Colonic mucosa (tissue), 4 donors: ENCODE measurements around the gene TAF13. TPM values are rescaled to one million over a fixed set of nuclear protein-coding genes. Genes with fewer than 3 reads are reported as not detected.
"Not testable (repeated sequence)": the region's sequence is repeated elsewhere in the genome, so short reads cannot be mapped to it uniquely, and the experiment has no call there.

Source experiments
- DNase-seq: peaks from one replicate; pipeline ENCODE4 v3.0.0-alpha.2; 2020
- H3K27ac ChIP-seq: fragments of 200-600 bp; one replicate; pipeline ENCODE4 v1.8.0; 2021
- H3K27me3 ChIP-seq: fragments of 200-600 bp; one replicate; pipeline ENCODE4 v1.8.0; 2021
- H3K36me3 ChIP-seq: fragments of 200-600 bp; one replicate; pipeline ENCODE4 v1.8.0; 2021
- H3K4me1 ChIP-seq: fragments of 200-600 bp; one replicate; pipeline ENCODE4 v1.8.0; 2021; ENCODE audit warnings: mild to moderate bottlenecking
- H3K4me3 ChIP-seq: fragments of 200-600 bp; one replicate; pipeline ENCODE4 v1.8.0; 2021
- H3K9ac ChIP-seq, 2 donors: one replicate each; pipeline ENCODE4 v1.7.0; 2013; ENCODE audit warnings: control low read depth in 2 of 2, low read depth in 2 of 2, low read length in 2 of 2
- H3K9me3 ChIP-seq: fragments of 200-600 bp; one replicate; pipeline ENCODE4 v1.8.0; 2021
- intact Hi-C: fragments of 100-400 bp; cut with DNase I; formaldehyde crosslinking; loops from one replicate; pipeline ENCODE4 v1.14.1; 2022
- total RNA-seq, 2 donors: library from RNA; stranded (reverse); fragmentation: NEBNext Ultra II Directional in 1 of 2; extraction: Animal tissue kit (Norgen Biotek cat#: 25700) in 1 of 2; gene quantifications; one replicate each; pipeline ENCODE4 v1.2.1, GENCODE V29; 2021
- TF ChIP-seq, protein P1 (sequence below): fragments of 200-600 bp; IDR thresholded peaks from one replicate; pipeline ENCODE4 v1.8.0; 2022; ENCODE audit warnings: antibody characterized with exemption, mild to moderate bottlenecking
- donor health status: healthy.
- donor health status: DM: no; HTN: no; CAD: no.
- donor health status: DM: no; HTN: no; CAD: no.

The TAF13 gene
- total RNA-seq, 2 donors from 2014 or later: 49.4 to 50.9 TPM

DNA sequence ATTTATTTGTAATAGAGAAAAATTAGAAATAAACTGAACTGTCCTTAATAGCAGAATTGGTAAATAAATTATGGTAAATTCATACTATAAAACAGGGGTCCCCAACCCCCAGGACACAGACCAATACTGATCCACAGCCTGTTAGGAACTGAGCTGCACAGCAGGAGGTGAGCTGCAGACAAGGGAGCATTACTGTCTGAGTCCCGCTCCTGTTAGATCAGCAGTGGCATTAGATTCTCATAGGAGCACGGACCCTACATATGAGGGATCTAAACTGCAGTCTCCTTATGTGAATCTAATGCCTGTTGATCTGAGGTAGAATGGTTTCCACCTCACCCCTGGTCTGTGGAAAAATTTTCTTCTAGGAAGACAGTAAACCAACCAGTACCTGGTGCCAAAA, 41.4 kb downstream of the TAF13 start:
- Histone ChIP-seq H3K36me3 (no peaks in the 10 kb centered on the region), H3K9ac (no peak overlapping the region), H3K27ac (no peak overlapping the region), H3K27me3 (no peaks in the 10 kb centered on the region), H3K4me3 (no peak overlapping the region), H3K4me1 (no peaks in the 10 kb centered on the region), H3K9me3 (no peaks in the 10 kb centered on the region)
- intact Hi-C loops: no loop called here
- TF ChIP-seq, protein P1, sequence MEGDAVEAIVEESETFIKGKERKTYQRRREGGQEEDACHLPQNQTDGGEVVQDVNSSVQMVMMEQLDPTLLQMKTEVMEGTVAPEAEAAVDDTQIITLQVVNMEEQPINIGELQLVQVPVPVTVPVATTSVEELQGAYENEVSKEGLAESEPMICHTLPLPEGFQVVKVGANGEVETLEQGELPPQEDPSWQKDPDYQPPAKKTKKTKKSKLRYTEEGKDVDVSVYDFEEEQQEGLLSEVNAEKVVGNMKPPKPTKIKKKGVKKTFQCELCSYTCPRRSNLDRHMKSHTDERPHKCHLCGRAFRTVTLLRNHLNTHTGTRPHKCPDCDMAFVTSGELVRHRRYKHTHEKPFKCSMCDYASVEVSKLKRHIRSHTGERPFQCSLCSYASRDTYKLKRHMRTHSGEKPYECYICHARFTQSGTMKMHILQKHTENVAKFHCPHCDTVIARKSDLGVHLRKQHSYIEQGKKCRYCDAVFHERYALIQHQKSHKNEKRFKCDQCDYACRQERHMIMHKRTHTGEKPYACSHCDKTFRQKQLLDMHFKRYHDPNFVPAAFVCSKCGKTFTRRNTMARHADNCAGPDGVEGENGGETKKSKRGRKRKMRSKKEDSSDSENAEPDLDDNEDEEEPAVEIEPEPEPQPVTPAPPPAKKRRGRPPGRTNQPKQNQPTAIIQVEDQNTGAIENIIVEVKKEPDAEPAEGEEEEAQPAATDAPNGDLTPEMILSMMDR: no peak
- DNase-seq: no peak

DNA sequence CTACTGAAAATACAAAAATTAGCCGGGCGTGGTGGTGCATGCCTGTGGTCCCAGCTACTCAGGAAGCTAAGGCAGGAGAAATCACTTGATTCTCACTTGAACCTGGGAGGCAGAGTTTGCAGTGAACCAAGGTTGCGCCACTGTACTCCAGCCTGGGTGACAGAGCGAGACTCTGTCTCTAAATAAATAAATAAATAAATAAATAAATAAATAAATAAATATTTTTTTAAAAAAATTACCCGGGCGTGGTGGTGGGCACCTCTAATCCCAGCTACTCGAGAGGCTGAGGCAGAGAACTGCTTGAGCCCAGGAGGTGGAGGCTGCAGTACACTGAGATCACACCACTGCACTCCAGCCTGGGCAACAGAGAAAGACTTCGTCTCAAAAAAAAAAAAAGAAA, 46.3 kb downstream of the TAF13 start:
- H3K27me3 ChIP-seq, H3K27ac ChIP-seq, H3K36me3 ChIP-seq, H3K4me1 ChIP-seq, H3K4me3 ChIP-seq, H3K9ac ChIP-seq, intact Hi-C loops, DNase-seq, H3K9me3 ChIP-seq: not testable (repeated sequence)

DNA sequence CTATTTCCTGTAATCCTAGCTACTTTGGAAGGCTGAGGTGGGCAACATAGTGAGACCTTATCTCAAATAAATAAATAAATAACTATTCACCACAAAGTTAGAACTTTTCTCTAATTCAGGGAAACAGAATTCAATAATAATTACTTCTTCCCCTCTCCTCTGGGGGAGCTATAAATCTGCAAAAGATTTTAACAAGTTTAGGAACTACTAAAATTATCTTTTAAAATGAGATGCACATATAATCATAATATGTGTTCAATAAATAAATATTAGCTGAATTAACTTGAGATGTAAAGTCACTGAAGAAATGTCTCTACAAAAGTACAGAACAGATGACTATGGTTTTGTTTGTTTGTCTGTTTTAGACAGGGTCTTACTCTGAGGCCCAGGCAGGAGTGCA, 48.0 kb downstream of the TAF13 start:
- Histone ChIP-seq H3K27ac (no peak overlapping the region), H3K4me3 (no peak overlapping the region), H3K9me3 (no peaks in the 10 kb centered on the region), H3K36me3 (no peaks in the 10 kb centered on the region), H3K9ac (no peak overlapping the region), H3K27me3 (no peaks in the 10 kb centered on the region), H3K4me1 (no peaks in the 10 kb centered on the region)
- no peak for DNase-seq
- TF ChIP-seq, protein P1: no peak
- intact Hi-C loops: no loop called here

DNA sequence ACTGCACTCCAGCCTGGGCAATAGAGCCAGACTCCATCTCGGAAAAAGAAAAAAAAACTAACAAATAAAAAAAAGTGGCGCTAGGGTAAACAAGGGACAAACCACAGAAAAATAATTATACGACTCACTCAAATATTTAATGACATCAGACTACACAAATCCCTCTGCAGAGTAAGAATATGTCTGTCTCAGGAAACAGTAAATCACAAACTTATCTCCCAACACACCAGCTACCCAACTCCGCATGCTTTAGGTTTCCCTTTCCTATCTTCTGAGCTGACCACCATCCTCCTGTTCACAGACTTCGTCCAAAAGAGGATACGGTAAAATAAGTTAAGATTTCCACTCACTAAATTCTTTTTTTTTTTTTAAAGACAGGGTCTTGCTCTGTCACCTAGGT, 50.1 kb downstream of the TAF13 start:
- no peaks in the 10 kb centered on the region for H3K27me3 ChIP-seq
- no peak overlapping the region for H3K27ac ChIP-seq
- H3K9me3 ChIP-seq: no peaks in the 10 kb centered on the region
- H3K9ac ChIP-seq: no peak overlapping the region
- intact Hi-C loops: no loop called here
- H3K4me1 ChIP-seq: no peaks in the 10 kb centered on the region
- H3K36me3 ChIP-seq: no peaks in the 10 kb centered on the region
- no peak for DNase-seq
- no peak overlapping the region for H3K4me3 ChIP-seq
- TF ChIP-seq, protein P1: no peak

DNA sequence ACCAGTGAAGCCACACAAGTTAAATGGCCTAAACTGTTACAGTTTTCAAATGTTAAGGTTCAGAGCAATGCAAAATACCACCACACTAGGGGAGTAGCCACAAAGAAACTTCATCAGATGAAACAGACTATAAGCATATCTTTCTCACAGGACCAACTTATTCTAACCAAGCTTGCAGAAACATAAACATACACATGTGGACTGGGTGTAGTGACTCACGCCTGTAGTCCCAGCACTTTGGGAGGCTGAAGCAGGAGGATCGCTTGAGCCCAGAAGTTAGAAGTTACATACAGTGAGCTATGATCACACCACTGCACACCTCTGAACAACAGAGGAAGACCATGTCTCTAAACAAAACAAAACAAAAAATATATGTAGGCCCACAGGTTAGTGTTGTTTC, 51.2 kb downstream of the TAF13 start:
- intact Hi-C loops: no loop called here
- Histone ChIP-seq H3K27me3 (no peaks in the 10 kb centered on the region), H3K4me3 (no peak overlapping the region), H3K27ac (no peak overlapping the region), H3K36me3 (no peaks in the 10 kb centered on the region), H3K9ac (no peak overlapping the region), H3K4me1 (no peaks in the 10 kb centered on the region), H3K9me3 (no peaks in the 10 kb centered on the region)
- TF ChIP-seq, protein P1: no peak
- DNase-seq: no peak

DNA sequence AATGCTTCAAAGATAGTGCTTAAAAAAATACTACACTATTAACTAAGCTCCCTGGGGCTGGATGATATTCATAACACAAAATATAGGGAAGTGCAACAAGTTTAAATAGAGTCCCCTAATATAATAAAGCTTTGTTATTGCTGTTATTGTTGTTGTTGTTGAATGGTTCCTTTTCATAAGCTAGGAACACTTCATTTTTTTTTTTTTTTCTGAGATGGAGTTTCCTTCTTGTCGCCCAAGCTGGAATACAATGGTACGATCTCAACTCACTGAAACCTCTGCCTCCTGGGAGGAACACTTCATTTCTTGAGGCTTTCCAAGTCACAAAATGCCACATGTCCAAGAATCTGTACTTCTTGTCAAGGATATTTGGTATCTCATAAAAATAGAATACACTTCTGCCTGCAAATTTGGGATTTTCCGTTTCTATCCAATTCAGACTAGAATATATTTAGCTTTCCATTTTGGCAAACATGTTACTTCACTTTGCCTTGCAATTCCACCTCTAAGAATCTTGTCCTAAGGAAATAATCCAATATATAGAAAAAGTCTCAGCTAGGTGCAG, 55.0 kb downstream of the TAF13 start:
- Histone ChIP-seq H3K27me3 (no peaks in the 10 kb centered on the region), H3K4me3 (no peak overlapping the region), H3K9me3 (no peaks in the 10 kb centered on the region), H3K4me1 (no peaks in the 10 kb centered on the region), H3K9ac (no peak overlapping the region), H3K27ac (no peak overlapping the region), H3K36me3 (no peaks in the 10 kb centered on the region)
- intact Hi-C loops: no loop called here
- DNase-seq: no peak
- TF ChIP-seq, protein P1: no peak

DNA sequence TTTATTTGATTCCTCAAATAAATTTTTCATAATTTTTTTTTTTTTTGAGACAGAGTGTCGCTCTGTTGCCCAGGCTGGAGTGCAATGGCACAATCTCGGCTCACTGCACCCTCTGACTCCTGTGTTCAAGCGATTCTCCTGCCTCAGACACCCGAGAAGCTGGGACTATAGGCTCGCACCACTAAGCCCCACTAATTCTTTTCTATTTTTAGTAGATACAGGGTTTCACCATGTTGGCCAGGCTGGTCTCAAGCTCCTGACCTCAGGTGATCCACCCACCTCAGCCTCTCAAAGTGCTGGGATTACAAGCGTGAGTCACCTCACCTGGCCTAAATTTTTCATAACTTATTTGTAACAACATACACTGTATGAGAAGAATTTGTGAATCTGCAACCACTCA, 58.1 kb downstream of the TAF13 start:
- H3K4me3 ChIP-seq, H3K9me3 ChIP-seq, H3K4me1 ChIP-seq, H3K27me3 ChIP-seq, DNase-seq, intact Hi-C loops, H3K9ac ChIP-seq, H3K27ac ChIP-seq, H3K36me3 ChIP-seq: not testable (repeated sequence)
